ENCODE results near the gene HSP90B1.

DNA sequence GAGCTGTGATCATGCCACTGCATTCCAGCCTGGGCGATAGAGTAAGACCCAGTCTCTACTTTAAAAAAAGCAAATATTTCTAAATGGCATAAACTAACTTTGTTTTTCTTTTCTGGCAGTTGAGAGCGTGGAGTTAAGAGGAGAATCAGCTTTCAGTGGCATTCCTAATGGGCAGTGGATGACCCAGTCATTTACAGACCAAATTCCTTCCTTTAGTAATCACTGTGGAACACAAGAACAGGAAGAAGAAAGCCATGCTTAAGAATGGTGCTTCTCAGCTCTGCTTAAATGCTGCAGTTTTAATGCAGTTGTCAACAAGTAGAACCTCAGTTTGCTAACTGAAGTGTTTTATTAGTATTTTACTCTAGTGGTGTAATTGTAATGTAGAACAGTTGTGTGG, 56.6 kb downstream of the HSP90B1 start:
- TF ChIP-seq, protein P1, sequence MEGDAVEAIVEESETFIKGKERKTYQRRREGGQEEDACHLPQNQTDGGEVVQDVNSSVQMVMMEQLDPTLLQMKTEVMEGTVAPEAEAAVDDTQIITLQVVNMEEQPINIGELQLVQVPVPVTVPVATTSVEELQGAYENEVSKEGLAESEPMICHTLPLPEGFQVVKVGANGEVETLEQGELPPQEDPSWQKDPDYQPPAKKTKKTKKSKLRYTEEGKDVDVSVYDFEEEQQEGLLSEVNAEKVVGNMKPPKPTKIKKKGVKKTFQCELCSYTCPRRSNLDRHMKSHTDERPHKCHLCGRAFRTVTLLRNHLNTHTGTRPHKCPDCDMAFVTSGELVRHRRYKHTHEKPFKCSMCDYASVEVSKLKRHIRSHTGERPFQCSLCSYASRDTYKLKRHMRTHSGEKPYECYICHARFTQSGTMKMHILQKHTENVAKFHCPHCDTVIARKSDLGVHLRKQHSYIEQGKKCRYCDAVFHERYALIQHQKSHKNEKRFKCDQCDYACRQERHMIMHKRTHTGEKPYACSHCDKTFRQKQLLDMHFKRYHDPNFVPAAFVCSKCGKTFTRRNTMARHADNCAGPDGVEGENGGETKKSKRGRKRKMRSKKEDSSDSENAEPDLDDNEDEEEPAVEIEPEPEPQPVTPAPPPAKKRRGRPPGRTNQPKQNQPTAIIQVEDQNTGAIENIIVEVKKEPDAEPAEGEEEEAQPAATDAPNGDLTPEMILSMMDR (conservative IDR thresholded peaks at IDR 0.05; ENCODE audit: low read length): no peak
- TF ChIP-seq EZH2phosphoT487 (IDR thresholded peaks at IDR 0.05; ENCODE audit: borderline replicate concordance): no peak
